ENCODE measurements around the gene C17orf67.

DNA sequence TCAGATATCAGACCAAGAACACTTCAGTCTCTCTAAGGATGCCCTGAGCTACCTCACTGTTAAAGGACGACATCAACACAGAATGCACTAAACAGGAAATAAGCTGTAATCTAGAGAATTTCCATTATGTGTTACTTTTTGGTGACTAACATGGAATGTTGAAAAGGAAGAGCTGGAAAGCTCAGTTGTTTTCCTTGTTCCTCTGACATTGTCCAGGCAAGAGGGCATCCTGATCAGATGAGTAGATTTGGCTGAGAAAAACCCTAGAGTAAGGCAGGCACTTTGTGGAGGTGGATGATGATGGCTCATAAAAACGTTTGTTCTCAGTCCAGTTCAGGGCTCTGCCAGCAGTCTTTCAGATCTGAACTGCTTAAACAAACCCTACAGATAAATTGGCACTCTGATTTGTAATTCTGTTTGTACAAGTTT, 34.2 kb upstream of the C17orf67 start:
- TF ChIP-seq GATA3 (IDR thresholded peaks at IDR 0.05; ENCODE audit: low read depth, low read length), result no peak
- TF ChIP-seq GATA2 (IDR thresholded peaks at IDR 0.05; ENCODE audit: low read depth, low read length), result no peak
